Measurements from ENCODE around the gene ACSL5. TPM values are rescaled to one million over a fixed set of nuclear protein-coding genes. Genes with fewer than 3 reads are reported as not detected.

The ACSL5 gene
- total RNA-seq, 1 experiment from 2014 or later, result 0.26 TPM

DNA sequence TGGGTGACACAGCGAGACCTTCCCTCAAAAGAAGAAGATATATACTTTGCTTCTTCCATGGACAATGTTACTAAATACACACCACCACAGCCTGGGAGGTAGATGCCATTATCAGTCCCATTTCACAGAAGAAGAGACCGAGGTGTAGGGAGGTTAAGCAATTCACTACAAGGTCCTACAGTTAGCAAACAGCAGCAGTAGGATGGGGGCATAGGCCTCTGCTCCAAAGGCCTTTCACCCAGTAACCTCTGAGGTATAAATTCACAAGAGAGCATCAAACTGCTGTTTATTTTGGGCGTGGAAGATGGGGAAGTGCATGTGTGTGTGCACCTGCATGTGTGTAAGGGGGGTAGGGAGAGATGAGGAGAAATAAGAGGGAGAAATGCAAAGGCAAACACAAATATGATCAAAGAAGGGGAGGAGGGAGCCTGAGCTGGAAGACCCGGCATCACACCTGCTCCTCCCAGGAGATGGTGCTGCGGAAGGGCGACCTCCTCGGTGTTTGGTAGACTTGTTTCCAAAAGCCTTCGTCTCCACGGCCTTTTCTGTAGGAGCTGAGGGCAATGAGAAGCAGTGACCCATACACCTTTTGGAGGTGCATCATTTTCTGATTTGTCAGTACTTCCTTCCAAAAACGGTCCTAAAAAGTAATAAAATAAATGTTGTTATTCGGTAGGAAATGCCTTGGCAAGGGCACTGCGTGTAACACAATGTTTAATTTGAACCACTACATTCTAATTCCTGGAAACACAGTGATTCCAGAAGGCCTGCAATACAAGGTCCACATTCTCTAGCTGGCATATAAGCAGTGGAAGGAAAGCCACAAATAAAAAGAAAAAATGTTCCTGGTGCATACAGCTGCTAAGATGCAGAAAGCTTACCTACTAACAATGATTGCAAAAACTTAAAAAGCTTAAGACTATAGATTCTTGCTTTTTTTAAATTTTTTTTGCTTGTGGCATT is 25.9 kb upstream of the ACSL5 start:
- in situ Hi-C loops (cut with HindIII; ENCODE audit: low pct_unique_long_range_greater_than_20kb, low sequenced_read_pairs), result no loop called here
- no peak for DNase-seq (ENCODE audit: low read depth, low spot score)

- in situ Hi-C loops (cut with HindIII; ENCODE audit: low pct_unique_long_range_greater_than_20kb, low sequenced_read_pairs), result no loop called here
- no peak for DNase-seq (ENCODE audit: low read depth, low spot score)
These were observed 25.2 kb upstream of the ACSL5 start for GRCh38 chr10:112348759-112349158.

DNA sequence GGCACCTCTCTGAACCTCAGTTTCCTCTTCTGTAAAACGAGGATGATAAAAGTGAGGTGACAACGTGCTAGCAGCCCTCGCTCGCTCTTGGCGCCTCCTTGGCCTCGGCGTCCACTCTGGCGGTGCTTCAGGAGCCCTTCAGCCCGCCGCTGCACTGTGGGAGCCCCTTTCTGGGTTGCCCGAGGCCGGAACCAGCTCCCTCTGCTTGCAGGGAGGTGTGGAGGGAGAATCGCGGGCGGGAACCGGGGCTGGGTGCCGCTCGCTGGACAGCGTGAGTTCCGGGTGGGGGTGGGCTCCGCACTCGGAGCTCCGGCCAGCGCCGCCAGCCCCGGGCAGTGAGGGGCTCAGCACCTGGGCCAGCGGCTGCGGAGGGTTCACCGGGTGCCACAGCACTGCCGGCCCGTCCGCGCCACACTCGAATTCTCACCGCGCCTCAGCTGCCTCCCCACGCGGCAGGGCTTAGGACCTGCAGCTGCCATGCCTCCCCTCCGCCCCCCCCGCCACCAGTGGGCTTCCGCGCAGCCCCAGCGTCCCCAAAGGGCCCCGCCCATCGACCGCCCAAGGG is 24.3 kb upstream of the ACSL5 start:
- no peak for DNase-seq (ENCODE audit: low read depth, low spot score)
- in situ Hi-C loops (cut with HindIII; ENCODE audit: low pct_unique_long_range_greater_than_20kb, low sequenced_read_pairs), result no loop called here

- in situ Hi-C loops (cut with HindIII; ENCODE audit: low pct_unique_long_range_greater_than_20kb, low sequenced_read_pairs), result no loop called here
- DNase-seq (ENCODE audit: low read depth, low spot score), result no peak
These were observed 22.8 kb upstream of the ACSL5 start for GRCh38 chr10:112351146-112351545.

DNA sequence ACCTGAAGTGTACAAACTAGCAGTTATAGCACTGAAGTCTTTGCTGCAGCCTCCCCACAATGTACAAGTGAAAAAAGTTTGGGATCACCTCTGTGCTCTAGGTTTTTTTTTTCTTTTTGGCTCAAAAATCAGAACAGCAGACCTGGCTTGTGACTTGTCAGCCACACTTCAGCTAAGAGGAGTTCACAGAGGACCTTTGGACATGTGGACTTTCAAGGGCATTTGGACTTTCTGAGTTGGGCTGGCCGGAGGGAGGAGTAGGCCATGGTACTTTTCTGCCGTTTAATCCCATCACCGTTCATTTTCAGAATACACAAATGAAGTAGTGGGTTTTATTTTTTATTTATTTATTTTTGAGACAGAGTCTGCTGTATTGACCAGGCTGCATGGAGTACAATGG is 21.9 kb upstream of the ACSL5 start:
- in situ Hi-C loops (cut with HindIII; ENCODE audit: low pct_unique_long_range_greater_than_20kb, low sequenced_read_pairs), result no loop called here
- DNase-seq (ENCODE audit: low read depth, low spot score), result no peak

GRCh38 chr10:112353046-112353445 is 20.9 kb upstream of the ACSL5 start:
- in situ Hi-C loops (cut with HindIII; ENCODE audit: low pct_unique_long_range_greater_than_20kb, low sequenced_read_pairs), result no loop called here
- no peak for DNase-seq (ENCODE audit: low read depth, low spot score)

DNA sequence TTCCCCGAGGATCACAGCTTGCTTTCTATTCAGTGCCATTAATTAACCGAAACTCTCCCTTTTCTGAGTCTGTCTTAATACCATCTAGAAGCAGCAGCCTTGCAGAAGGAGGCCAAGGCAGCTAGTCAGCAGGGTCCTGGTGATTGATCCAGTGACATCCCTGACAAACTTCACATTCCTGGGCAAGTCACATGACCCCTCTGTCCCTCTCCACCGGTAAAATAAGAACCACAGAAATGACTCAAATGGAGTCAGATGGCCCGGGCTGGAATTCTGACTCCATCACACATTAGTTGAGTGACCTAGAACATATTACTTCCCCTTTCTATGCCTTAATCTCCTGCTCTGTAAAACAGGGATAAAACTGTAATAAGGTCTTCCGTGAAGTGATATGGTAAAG is 17.2 kb upstream of the ACSL5 start:
- DNase-seq (ENCODE audit: low read depth, low spot score), result no peak
- in situ Hi-C loops (cut with HindIII; ENCODE audit: low pct_unique_long_range_greater_than_20kb, low sequenced_read_pairs), result no loop called here

- DNase-seq (ENCODE audit: low read depth, low spot score), result no peak
- in situ Hi-C loops (cut with HindIII; ENCODE audit: low pct_unique_long_range_greater_than_20kb, low sequenced_read_pairs), result no loop called here
These were observed 14.2 kb upstream of the ACSL5 start for GRCh38 chr10:112359606-112360307.

GRCh38 chr10:112360308-112361270 is 13.3 kb upstream of the ACSL5 start:
- no peak for DNase-seq (ENCODE audit: low read depth, low spot score)
- in situ Hi-C loops (cut with HindIII; ENCODE audit: low pct_unique_long_range_greater_than_20kb, low sequenced_read_pairs), result no loop called here

DNA sequence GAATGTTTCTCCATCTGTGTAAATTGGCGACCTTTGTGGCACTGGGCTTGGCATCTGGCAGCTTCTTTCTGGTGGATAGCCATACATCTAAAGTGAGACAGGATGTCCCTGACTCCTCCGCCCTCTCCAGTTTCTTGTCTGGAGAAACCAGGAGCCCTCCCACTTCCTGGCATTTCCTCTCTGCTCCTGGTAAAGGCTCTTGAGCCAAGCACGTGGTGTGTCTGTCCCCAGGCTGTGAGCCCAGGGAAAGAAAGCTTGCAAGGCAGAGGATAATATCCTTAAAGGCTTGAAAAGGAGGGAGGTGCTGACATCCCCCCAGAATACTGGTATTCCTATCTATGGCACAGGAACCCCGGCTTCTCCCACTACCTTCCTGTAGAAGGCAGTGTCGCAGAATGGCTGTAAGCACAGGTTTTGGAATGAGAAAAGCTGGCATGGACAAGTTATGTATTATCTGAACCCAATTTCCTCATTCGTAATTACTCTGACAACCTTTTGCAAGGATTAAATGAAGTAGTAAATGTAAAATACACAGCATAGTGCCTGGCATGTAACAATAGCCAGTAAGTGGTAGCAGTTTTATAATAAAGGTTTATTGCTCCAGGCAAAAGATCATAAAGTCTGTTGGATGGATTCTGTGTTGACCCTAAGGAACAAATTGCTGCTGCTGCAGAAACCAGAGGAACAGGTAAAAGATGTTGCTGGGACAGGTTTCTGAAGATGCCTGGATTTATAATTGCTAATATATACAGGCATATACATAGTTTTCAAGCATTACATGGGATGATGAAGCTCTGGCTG is 11.8 kb upstream of the ACSL5 start:
- peak; percentile 59 for DNase-seq (ENCODE audit: low read depth, low spot score)
- in situ Hi-C loops (cut with HindIII; ENCODE audit: low pct_unique_long_range_greater_than_20kb, low sequenced_read_pairs), result no loop called here

- no peak for DNase-seq (ENCODE audit: low read depth, low spot score)
- in situ Hi-C loops (cut with HindIII; ENCODE audit: low pct_unique_long_range_greater_than_20kb, low sequenced_read_pairs), result no loop called here
These were observed 11.1 kb upstream of the ACSL5 start for GRCh38 chr10:112362833-112363232.

GRCh38 chr10:112363696-112364688 is 9.9 kb upstream of the ACSL5 start:
- in situ Hi-C loops (cut with HindIII; ENCODE audit: low pct_unique_long_range_greater_than_20kb, low sequenced_read_pairs), result no loop called here

DNA sequence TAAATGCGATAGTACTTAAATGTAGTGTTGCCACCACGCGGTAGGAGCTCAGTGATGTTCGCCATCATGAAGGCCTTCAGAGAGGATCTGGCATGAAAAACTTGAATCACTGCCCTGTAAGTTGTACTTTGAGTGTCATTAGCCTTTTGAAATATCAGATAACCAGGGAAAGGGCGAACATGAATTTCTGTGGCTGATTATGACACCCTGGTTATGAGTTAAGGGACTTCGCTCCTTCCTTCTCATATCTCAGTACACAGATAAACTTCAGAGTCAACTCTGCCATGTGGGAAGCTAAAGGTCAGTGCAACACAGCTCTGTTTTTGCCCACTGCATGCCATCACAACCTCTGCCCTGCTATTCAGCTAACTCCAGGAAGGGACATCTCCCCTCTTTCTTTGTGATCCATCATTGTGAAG is 8.9 kb upstream of the ACSL5 start:
- DNase-seq (ENCODE audit: low read depth, low spot score), result no peak
- in situ Hi-C loops (cut with HindIII; ENCODE audit: low pct_unique_long_range_greater_than_20kb, low sequenced_read_pairs), result no loop called here

More at GRCh38 chr10:112363696-112364688, 9.9 kb upstream of the ACSL5 start:
- DNase-seq (ENCODE audit: low read depth, low spot score), result no peak

DNA sequence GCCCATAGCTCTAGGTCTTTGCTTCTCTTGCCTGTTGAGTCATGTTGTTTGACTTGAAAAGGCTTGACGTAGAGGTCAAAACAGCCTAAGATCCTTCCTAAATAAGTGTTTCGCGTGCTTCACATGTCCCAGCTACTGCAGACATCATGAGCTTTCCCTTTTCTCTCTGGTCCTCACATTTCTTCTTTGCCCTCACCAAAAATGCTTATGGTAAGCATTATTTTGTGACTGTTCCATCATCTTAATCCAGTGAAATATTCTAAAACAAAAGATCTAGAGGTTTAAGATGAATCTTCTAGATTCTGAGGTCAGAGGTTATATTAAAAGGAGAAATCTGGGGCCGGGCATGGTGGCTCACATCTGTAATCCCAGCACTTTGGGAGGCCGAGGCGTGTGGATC is 8.5 kb upstream of the ACSL5 start:
- DNase-seq (ENCODE audit: low read depth, low spot score), result no peak
- in situ Hi-C loops (cut with HindIII; ENCODE audit: low pct_unique_long_range_greater_than_20kb, low sequenced_read_pairs), result no loop called here

- in situ Hi-C loops (cut with HindIII; ENCODE audit: low pct_unique_long_range_greater_than_20kb, low sequenced_read_pairs), result no loop called here
- DNase-seq (ENCODE audit: low read depth, low spot score), result no peak
These were observed 6.9 kb upstream of the ACSL5 start for GRCh38 chr10:112366992-112367391.

GRCh38 chr10:112367516-112367915 is 6.4 kb upstream of the ACSL5 start:
- in situ Hi-C loops (cut with HindIII; ENCODE audit: low pct_unique_long_range_greater_than_20kb, low sequenced_read_pairs), result no loop called here
- DNase-seq (ENCODE audit: low read depth, low spot score), result no peak

All from SK-MEL-5 (cell line).